Panc1 (cell line): ENCODE data around the gene RNF144B. TPM values are rescaled to one million over a fixed set of nuclear protein-coding genes. Genes with fewer than 3 reads are reported as not detected.

Experiments used
- ATAC-seq: fragments of 200-7000 bp; cut with Tn5 transposase; 2 replicates; pipeline ENCODE4 v1.9.1; 2020; ENCODE audit warnings: mild to moderate bottlenecking, moderate library complexity
- BruUV-seq: library from RNA; stranded (reverse); fragments of 400-500 nt; replicated peaks from 2 replicates; lab custom pipeline; 2021; lab: Mats Ljungman, UMichigan
- CTCF ChIA-PET: fragments of 300-600 bp; sonication (Branson Sonifier 250); formaldehyde crosslinking; loops from one replicate; lab custom pipeline; 2022; ENCODE audit warnings: antibody characterized with exemption; lab: Charles Lee
- POLR2A ChIA-PET: fragments of 300-600 bp; sonication (Branson Sonifier 250); formaldehyde crosslinking; loops from one replicate; lab custom pipeline; 2022; ENCODE audit warnings: antibody characterized with exemption; lab: Charles Lee
- DNase-seq: peaks from one replicate; pipeline ENCODE4 v3.0.0-alpha.2; 2010; ENCODE audit warnings: low read depth, low spot score
- H3K27ac ChIP-seq: 2 replicates; pipeline ENCODE4 v1.5.1; 2011; ENCODE audit warnings: mild to moderate bottlenecking, low read length, inconsistent platforms
- H3K27me3 ChIP-seq: fragments of 200-500 bp; sonication (Bioruptor generic); 2 replicates; pipeline ENCODE4 v1.6.0; 2014; ENCODE audit warnings: low read length, inconsistent platforms; ENCODE audit not compliant: control insufficient read depth, insufficient read depth
- H3K36me3 ChIP-seq: fragments of 200-500 bp; sonication (Bioruptor generic); 2 replicates; pipeline ENCODE4 v1.5.1; 2014; ENCODE audit warnings: inconsistent platforms, mild to moderate bottlenecking, low read length, moderate library complexity; ENCODE audit not compliant: control insufficient read depth, insufficient read depth
- H3K4me1 ChIP-seq: 2 replicates; pipeline ENCODE4 v1.5.1; 2011; ENCODE audit warnings: inconsistent platforms, mild to moderate bottlenecking, low read length, moderate library complexity; ENCODE audit not compliant: control insufficient read depth, insufficient read depth
- H3K4me3 ChIP-seq, 2 experiments: 2 replicates each; pipeline ENCODE4 v1.5.1; 2011 to 2012; ENCODE audit warnings: low read depth in 2 of 2, low read length in 2 of 2, mild to moderate bottlenecking in 2 of 2, inconsistent platforms in 1 of 2, moderate library complexity in 1 of 2
- H3K9me3 ChIP-seq: fragments of 200-500 bp; sonication (Bioruptor generic); 2 replicates; pipeline ENCODE4 v1.5.1; 2014; ENCODE audit warnings: low read depth, mild to moderate bottlenecking, inconsistent platforms, low read length, moderate library complexity; ENCODE audit not compliant: control insufficient read depth, insufficient read depth
- CTCF ChIP-seq: fragments of 450-650 bp; IDR thresholded peaks from 2 replicates; pipeline ENCODE4 v1.5.1; 2017; ENCODE audit warnings: mild to moderate bottlenecking
- POLR2AphosphoS5 ChIP-seq: IDR thresholded peaks from 2 replicates; pipeline ENCODE4 v1.6.1; 2012; ENCODE audit warnings: mild to moderate bottlenecking, low read depth, low read length, moderate library complexity
- REST ChIP-seq, 2 experiments: IDR thresholded peaks; 2 replicates each; pipeline ENCODE4 v1.6.1; 2011 to 2012; ENCODE audit warnings: low read depth in 2 of 2, control low read depth in 1 of 2, low read length in 1 of 2, mild to moderate bottlenecking in 1 of 2, moderate library complexity in 1 of 2; ENCODE audit not compliant: insufficient read depth in 1 of 2
- SIN3A ChIP-seq: IDR thresholded peaks from 2 replicates; pipeline ENCODE4 v1.6.1; 2012; ENCODE audit warnings: low read depth, mild to moderate bottlenecking, low read length, moderate library complexity, borderline replicate concordance; ENCODE audit not compliant: insufficient read depth
- TCF7L2 ChIP-seq: IDR thresholded peaks from 2 replicates; pipeline ENCODE4 v1.6.1; 2011; ENCODE audit warnings: mild to moderate bottlenecking, low read depth, low read length, inconsistent platforms
- in situ Hi-C: cut with HindIII; loops from 2 replicates; pipeline ENCODE4 v1.10.0; 2016; ENCODE audit warnings: low sequenced_read_pairs, low pct_unique_long_range_greater_than_20kb
- intact Hi-C: fragments of 100-400 bp; cut with micrococcal nuclease; formaldehyde crosslinking; loops from one replicate; pipeline ENCODE4 v1.10.0; 2022; ENCODE audit not compliant: unreplicated experiment
- total RNA-seq: library from RNA; stranded (reverse); gene quantifications from one replicate; pipeline ENCODE4 v1.2.1, GENCODE V29; 2021; ENCODE audit not compliant: unreplicated experiment

The RNF144B gene
- total RNA-seq, 1 experiment from 2014 or later = 5.6 TPM

GRCh38 chr6:18429655-18430297, 42.6 kb downstream of the RNF144B start:
- no peak for TF ChIP-seq REST (IDR thresholded peaks at IDR 0.05; ENCODE audit: insufficient read depth in 1 of 2, low read depth in 2 of 2, low read length in 1 of 2)
- TF ChIP-seq SIN3A = no peak
- TF ChIP-seq TCF7L2 = no peak
- TF ChIP-seq CTCF = no peak
- TF ChIP-seq POLR2AphosphoS5 = no peak
- CTCF ChIA-PET = no interaction called here
- no peaks in the 10 kb centered on the region for H3K4me1 ChIP-seq
- H3K27ac ChIP-seq = no peak overlapping the region
- H3K36me3 ChIP-seq = no peaks in the 10 kb centered on the region
- ATAC-seq = no peak
- in situ Hi-C loops = no loop called here
- POLR2A ChIA-PET = no interaction called here
- H3K4me3 ChIP-seq = no peak overlapping the region
- H3K9me3 ChIP-seq = no peaks in the 10 kb centered on the region
- intact Hi-C loops = no loop called here
- DNase-seq = no peak
- no peaks in the 10 kb centered on the region for H3K27me3 ChIP-seq
- BruUV-seq = no TSS peak

- intact Hi-C loops = no loop called here
- no peaks in the 10 kb centered on the region for H3K4me1 ChIP-seq
Measured at GRCh38 chr6:18431581-18431980, 44.4 kb downstream of the RNF144B start.

More at GRCh38 chr6:18431581-18431980, 44.4 kb downstream of the RNF144B start:
- ATAC-seq (no peak), DNase-seq (no peak)
- ChIA-PET CTCF (no interaction called here), POLR2A (no interaction called here)
- in situ Hi-C loops = no loop called here
- Histone ChIP-seq H3K4me3 (no peak overlapping the region), H3K27me3 (no peaks in the 10 kb centered on the region), H3K27ac (no peak overlapping the region), H3K36me3 (no peaks in the 10 kb centered on the region), H3K9me3 (no peaks in the 10 kb centered on the region)
- TF ChIP-seq REST (IDR thresholded peaks at IDR 0.05; ENCODE audit: insufficient read depth in 1 of 2, low read depth in 2 of 2, low read length in 1 of 2) = no peak
- no TSS peak for BruUV-seq
